Measurements from ENCODE around the gene GUCD1.

DNA sequence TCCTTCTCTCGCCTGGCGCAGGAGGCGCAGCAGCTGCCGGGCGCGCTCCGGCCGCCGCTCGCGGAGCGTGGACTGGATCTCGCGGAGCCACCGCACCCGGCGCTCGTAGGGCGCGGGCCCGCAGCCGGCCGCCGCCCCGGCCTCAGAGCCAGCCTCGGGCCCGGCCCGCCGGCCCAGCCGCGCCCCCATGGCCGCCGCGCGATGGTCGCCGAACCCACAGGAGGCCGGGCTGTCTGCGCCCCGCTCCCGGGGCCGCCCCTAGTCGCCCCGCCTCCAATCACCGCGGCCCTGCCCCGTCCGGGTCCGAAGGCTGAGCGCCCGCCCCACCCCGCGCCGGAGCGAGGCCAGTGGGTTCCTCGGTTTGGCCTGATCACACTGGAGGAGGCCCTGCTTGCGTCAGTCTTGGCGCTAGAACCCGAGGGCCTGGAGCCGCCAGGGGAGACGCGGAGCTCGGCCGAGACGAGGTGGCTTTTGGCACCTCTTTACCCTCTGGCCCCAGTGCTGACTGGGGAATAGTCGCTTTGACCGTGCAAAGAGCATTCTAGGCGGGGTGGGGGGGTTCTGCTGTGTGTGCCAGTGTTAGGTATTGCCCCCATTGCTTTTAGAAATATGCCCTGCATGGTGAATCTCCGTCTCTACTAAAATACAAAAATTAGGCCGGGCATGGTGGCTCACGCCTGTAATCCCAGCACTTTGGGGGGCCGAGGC lies 38.1 kb upstream of the GUCD1 start, which contains the start of gene LRRC75B:
- no peak for TF ChIP-seq EZH2 (IDR thresholded peaks at IDR 0.05; ENCODE audit: borderline replicate concordance, low read length)
- TF ChIP-seq, protein P1, sequence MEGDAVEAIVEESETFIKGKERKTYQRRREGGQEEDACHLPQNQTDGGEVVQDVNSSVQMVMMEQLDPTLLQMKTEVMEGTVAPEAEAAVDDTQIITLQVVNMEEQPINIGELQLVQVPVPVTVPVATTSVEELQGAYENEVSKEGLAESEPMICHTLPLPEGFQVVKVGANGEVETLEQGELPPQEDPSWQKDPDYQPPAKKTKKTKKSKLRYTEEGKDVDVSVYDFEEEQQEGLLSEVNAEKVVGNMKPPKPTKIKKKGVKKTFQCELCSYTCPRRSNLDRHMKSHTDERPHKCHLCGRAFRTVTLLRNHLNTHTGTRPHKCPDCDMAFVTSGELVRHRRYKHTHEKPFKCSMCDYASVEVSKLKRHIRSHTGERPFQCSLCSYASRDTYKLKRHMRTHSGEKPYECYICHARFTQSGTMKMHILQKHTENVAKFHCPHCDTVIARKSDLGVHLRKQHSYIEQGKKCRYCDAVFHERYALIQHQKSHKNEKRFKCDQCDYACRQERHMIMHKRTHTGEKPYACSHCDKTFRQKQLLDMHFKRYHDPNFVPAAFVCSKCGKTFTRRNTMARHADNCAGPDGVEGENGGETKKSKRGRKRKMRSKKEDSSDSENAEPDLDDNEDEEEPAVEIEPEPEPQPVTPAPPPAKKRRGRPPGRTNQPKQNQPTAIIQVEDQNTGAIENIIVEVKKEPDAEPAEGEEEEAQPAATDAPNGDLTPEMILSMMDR (IDR thresholded peaks at IDR 0.05; ENCODE audit: low read length) = no peak

Measured in OCI-LY1 (cell line).